Adipocyte (in vitro differentiated cells): ENCODE data around the gene PHKA2.

Experiments
- DNase-seq: peaks from one replicate; pipeline ENCODE4 v3.0.0-alpha.2; 2015; ENCODE audit warnings: low read depth
- H3K27me3 ChIP-seq: replicated peaks from 2 replicates; pipeline ENCODE4 v1.7.0; 2013; ENCODE audit warnings: mild to moderate bottlenecking, low read length, moderate library complexity; ENCODE audit not compliant: control insufficient read depth, insufficient read depth
- H3K36me3 ChIP-seq: 2 replicates; pipeline ENCODE4 v1.7.0; 2013; ENCODE audit warnings: low read length, mild to moderate bottlenecking, moderate library complexity; ENCODE audit not compliant: control insufficient read depth, insufficient read depth, severe bottlenecking
- H3K4me1 ChIP-seq: 2 replicates; pipeline ENCODE4 v1.7.0; 2013; ENCODE audit warnings: mild to moderate bottlenecking, low read length, moderate library complexity; ENCODE audit not compliant: control insufficient read depth, insufficient read depth
- H3K4me3 ChIP-seq: 2 replicates; pipeline ENCODE4 v1.7.0; 2013; ENCODE audit warnings: mild to moderate bottlenecking, low read length, moderate library complexity
- H3K9ac ChIP-seq: 2 replicates; pipeline ENCODE4 v1.7.0; 2013; ENCODE audit warnings: mild to moderate bottlenecking, low read length, moderate library complexity
- H3K9me3 ChIP-seq: 2 replicates; pipeline ENCODE4 v1.7.0; 2013; ENCODE audit warnings: mild to moderate bottlenecking, low read length, moderate library complexity; ENCODE audit not compliant: control insufficient read depth

The PHKA2 gene

DNA sequence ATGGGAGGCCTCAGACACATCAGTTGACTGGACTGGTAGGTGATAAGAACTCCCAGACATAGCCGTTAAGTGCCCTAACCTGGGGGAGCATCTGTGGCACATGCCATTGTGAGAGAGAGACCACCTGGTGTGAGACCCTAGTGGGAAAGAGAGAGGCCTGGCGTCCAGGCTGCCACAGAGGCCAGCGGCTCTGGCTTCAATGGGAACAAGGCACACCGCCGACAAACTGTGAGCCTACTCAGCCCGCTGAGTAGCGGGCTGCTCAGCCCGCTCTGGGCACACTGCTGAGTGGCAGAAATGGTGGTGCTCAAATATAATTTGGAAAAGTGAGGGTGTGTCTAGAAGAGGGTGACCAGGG lies 34.0 kb downstream of the PHKA2 start:
- Histone ChIP-seq H3K9ac (no peak overlapping the region), H3K4me3 (no peak overlapping the region), H3K9me3 (no peaks in the 10 kb centered on the region), H3K4me1 (peaks cover 2% of the 10 kb centered on the region), H3K36me3 (no peaks in the 10 kb centered on the region), H3K27me3 (no peaks in the 10 kb centered on the region)
- DNase-seq, result no peak

DNA sequence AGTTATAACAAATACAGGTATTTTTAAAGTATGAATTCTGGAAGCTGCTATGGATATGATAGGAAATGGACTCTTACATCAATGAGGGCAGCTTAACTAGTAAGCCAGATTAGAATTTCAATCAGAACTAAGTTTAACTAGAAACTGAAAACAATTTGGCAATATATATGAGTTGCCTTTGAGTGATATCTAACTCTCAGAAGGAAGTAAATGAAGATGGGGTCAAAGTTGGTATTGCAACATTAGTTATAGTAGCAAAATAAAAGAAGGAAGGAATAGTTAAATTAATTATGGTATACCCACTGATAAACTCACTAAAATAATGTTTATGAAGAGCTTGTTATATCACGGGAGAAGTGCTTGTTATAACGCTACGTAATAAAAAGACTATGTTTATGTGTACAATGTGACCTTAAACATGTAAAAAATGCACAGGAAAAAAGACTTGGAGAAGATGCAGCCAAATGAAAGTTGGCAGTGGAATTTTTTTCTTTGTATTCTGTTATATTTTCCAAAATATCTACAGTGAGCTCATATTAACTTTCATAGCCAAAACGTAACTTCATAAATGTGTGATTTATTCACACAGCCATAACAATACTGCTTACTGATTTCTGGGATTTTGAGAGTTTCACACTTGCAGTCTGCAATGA lies 34.5 kb downstream of the PHKA2 start:
- H3K9me3 ChIP-seq, result no peaks in the 10 kb centered on the region
- no peaks in the 10 kb centered on the region for H3K27me3 ChIP-seq
- H3K4me1 ChIP-seq, result peaks cover 4% of the 10 kb centered on the region
- H3K9ac ChIP-seq, result no peak overlapping the region
- DNase-seq, result no peak
- H3K4me3 ChIP-seq, result no peak overlapping the region
- H3K36me3 ChIP-seq, result no peaks in the 10 kb centered on the region

DNA sequence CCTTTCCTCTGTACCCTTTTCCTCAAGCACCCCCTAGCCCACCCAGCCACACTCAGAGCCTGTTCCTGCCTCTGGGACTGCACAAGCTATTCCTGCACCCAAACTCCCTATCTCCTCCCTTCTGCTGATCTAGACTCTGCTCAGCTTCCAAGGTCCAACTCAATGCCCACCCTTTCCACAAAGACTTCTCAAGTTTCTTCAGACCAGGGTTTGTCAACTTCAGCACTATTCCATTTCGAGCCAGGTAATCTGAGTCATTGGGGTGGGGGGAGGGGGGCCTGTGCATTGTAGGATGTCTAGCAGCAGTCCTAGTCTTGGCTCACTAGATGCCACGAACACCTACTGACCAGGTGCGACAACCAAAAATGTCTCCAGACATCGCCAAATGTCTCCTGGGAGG lies 37.3 kb downstream of the PHKA2 start:
- H3K27me3 ChIP-seq, result no peaks in the 10 kb centered on the region
- no peaks in the 10 kb centered on the region for H3K9me3 ChIP-seq
- H3K36me3 ChIP-seq, result peaks cover 6% of the 10 kb centered on the region
- DNase-seq, result no peak
- H3K4me1 ChIP-seq, result peaks cover 4% of the 10 kb centered on the region
- no peak overlapping the region for H3K9ac ChIP-seq
- H3K4me3 ChIP-seq, result no peak overlapping the region

DNA sequence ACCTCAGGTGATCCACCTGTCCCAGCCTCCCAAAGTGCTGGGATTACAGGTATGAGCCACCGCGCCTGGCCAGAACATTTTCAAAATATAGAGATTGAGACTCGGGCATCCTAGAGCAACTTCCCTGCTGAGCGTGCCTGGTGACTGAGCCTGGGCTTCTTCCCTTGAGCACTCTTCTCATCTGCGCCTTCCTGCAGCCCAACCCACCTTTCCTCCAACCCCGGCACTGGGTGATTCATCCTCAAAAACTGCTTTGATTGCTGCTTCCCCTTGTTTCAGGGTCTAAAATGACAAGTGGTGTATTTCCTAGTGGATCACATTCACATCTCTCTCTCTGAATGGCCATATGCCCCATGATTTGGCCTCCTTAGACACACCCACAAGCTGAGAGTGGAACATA lies 37.8 kb downstream of the PHKA2 start:
- Histone ChIP-seq H3K9ac (no peak overlapping the region), H3K9me3 (no peaks in the 10 kb centered on the region), H3K36me3 (peaks cover 6% of the 10 kb centered on the region), H3K4me1 (peaks cover 4% of the 10 kb centered on the region), H3K27me3 (no peaks in the 10 kb centered on the region), H3K4me3 (no peak overlapping the region)
- DNase-seq, result no peak

DNA sequence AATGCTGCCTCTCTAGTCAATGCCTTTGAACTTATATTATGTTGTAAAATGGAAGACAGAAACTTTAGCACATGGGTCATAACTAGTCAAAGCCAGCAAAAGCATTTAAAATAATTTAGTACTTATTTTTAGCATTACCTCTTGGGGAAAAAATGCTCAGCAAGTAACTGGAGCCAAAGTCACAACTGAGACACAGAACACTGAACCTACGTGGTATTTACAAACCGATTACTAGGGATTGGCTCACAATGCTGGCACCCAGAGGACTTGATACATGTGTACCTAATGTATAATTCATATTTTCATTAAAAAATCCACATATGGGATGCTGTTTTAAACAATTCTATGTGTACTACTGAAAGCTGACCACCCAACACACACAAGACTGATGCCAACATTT lies 38.4 kb downstream of the PHKA2 start:
- peaks cover 6% of the 10 kb centered on the region for H3K36me3 ChIP-seq
- H3K4me1 ChIP-seq, result peaks cover 4% of the 10 kb centered on the region
- H3K9ac ChIP-seq, result no peak overlapping the region
- no peak overlapping the region for H3K4me3 ChIP-seq
- DNase-seq, result no peak
- no peaks in the 10 kb centered on the region for H3K9me3 ChIP-seq
- no peaks in the 10 kb centered on the region for H3K27me3 ChIP-seq

DNA sequence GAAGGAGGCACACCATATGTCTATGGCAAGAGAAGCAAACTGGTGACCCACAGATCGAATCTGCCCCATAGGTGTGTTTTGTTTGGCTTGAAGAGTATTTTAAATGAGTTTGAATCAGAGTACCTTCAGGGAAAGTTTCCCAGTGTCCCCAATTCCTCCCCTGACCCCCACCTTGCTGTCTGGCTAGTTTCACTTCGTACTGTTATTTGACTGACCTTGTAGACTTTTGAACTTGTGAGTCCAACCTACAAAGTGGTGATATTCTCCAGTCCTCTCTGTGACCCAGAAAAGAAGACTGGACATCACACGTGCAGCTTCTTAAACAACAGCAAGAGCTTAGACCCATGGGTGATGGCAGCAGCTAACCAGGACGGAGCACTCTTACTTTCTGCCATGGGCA lies 39.4 kb downstream of the PHKA2 start:
- Histone ChIP-seq H3K9ac (no peak overlapping the region), H3K4me1 (peaks cover 4% of the 10 kb centered on the region), H3K36me3 (peaks cover 6% of the 10 kb centered on the region), H3K27me3 (no peaks in the 10 kb centered on the region), H3K4me3 (no peak overlapping the region), H3K9me3 (no peaks in the 10 kb centered on the region)
- DNase-seq, result no peak

DNA sequence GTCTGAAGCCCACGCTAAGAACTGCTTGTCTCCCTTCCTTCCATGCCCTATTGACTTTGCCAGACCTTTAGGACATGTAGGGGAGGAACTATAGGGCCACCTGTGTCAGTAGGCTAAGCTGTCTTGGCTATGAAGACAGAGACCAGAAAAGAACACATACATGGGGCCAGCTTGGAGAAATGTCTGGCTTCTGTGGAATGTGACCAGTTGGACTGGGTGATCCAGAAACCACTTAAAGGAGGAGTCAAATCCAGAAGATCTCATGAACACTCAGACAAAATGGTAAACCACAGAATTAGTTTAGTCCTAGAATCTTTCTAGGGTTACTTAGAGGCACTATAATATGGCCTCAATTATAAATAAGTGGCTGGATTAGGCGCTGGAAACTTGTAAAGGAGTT lies 42.0 kb downstream of the PHKA2 start:
- peaks cover 3% of the 10 kb centered on the region for H3K27me3 ChIP-seq
- DNase-seq, result no peak
- H3K36me3 ChIP-seq, result peaks cover 8% of the 10 kb centered on the region
- H3K4me1 ChIP-seq, result peaks cover 4% of the 10 kb centered on the region
- H3K4me3 ChIP-seq, result no peak overlapping the region
- no peaks in the 10 kb centered on the region for H3K9me3 ChIP-seq
- no peak overlapping the region for H3K9ac ChIP-seq

DNA sequence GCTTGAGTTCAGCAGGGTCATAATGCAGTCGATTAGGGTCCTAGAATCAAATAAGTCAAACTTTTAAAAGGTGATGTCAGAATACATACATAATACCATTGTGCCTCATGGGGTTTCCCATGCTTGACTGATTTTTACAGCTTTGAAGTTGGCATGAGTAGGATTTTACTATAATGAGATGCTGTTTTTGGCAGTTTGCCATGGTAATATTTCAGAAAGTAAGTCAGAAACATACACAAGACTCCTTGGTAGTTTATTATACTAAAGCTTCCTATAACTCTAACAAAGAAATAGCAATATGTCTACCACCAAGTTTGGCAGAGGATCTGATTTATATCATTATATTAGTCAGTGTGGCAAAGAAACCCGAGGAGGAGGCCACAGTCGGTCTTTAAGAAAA lies 45.2 kb downstream of the PHKA2 start:
- Histone ChIP-seq H3K4me1 (no peaks in the 10 kb centered on the region), H3K4me3 (no peak overlapping the region), H3K36me3 (peaks cover 12% of the 10 kb centered on the region), H3K9ac (no peak overlapping the region), H3K27me3 (peaks cover 4% of the 10 kb centered on the region), H3K9me3 (no peaks in the 10 kb centered on the region)
- peak; percentile 25 for DNase-seq

DNA sequence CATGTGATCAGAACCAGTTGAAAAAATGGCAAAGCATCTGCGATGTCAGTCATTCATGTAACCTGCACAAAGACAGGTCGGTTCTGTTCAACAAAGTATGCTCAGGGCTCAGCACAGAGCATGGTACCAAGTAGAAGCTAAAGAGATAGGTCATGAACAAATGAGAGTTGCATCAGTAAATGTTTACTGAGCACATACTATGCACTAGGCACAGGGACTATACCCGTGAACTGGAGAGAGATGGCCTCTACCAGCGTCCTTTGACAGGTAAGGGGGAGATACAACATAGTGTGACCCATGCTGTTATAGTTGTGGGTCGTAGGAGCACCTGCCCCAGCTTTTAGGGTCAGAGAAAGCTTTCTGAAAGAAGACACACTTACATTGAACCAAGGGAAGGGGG lies 46.7 kb downstream of the PHKA2 start:
- H3K4me3 ChIP-seq, result no peak overlapping the region
- no peaks in the 10 kb centered on the region for H3K9me3 ChIP-seq
- peaks cover 4% of the 10 kb centered on the region for H3K27me3 ChIP-seq
- no peak for DNase-seq
- H3K4me1 ChIP-seq, result no peaks in the 10 kb centered on the region
- no peak overlapping the region for H3K9ac ChIP-seq
- H3K36me3 ChIP-seq, result peaks cover 7% of the 10 kb centered on the region

DNA sequence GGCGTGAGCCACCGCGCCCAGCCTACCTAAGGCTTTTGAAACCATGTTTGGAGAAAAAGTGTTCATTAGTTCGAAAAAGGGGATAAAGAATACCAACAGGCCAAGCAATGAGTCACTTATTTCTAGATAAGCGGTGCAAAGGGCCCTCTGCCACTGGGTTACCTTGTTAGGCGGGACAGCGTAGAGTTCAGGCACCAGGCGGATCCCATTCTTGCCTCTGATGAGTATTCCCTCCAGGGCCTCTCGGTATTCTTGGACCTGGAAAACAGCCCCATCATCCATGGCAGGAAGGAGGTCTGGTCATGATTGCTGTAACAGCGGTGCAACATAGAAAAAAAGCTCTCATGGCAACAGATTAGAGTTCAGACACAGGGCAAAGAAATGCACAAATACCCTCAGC lies 48.0 kb downstream of the PHKA2 start:
- peaks cover 4% of the 10 kb centered on the region for H3K27me3 ChIP-seq
- H3K36me3 ChIP-seq, result peaks cover 7% of the 10 kb centered on the region
- no peak overlapping the region for H3K4me3 ChIP-seq
- H3K9me3 ChIP-seq, result no peaks in the 10 kb centered on the region
- DNase-seq, result no peak
- H3K4me1 ChIP-seq, result no peaks in the 10 kb centered on the region
- H3K9ac ChIP-seq, result no peak overlapping the region

DNA sequence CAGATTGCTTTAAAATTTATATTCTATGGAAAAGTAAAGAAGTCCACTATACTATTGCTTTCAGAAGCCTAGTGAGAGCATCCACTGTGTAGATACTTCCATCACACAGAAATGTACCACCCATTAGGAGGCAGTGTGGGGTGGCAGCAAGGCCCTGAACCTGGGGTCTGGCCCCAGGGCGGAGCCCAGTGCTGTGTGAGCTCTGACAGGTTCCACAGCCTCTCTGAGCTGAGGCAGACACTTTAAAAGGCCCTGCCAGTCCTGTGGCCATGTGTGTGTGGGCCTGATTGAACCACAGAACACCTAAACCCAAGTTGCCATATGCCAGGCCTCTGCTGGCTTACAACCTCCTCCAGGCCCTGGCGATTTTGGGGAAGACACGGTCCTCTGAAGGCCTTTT lies 49.2 kb downstream of the PHKA2 start:
- Histone ChIP-seq H3K4me3 (no peak overlapping the region), H3K4me1 (no peaks in the 10 kb centered on the region), H3K36me3 (peaks cover 10% of the 10 kb centered on the region), H3K27me3 (peaks cover 4% of the 10 kb centered on the region), H3K9me3 (no peaks in the 10 kb centered on the region), H3K9ac (no peak overlapping the region)
- DNase-seq, result no peak

DNA sequence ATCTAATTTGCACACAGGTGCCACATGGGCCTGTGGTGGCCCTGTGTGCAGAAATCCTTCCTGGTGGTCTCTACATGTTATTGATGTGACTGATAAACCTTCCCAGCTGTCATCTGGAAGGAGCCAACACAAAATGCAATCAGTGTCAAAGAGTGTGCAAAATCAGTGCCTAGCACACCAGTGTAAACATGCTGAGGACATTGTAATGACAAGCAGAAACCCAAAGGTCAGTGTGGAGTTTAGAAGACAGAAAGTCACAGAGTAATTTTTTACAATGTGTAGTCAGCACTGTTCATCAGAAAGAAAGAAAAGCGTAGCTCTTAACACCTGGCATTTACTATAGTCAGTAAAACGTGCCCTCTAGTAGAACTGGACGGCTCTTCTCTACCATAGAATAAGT lies 50.3 kb downstream of the PHKA2 start:
- Histone ChIP-seq H3K27me3 (peaks cover 9% of the 10 kb centered on the region), H3K9ac (no peak overlapping the region), H3K36me3 (peaks cover 11% of the 10 kb centered on the region), H3K9me3 (no peaks in the 10 kb centered on the region), H3K4me3 (no peak overlapping the region), H3K4me1 (no peaks in the 10 kb centered on the region)
- DNase-seq, result no peak
